ENCODE measurements around the gene MAS1L. TPM values are rescaled to one million over a fixed set of nuclear protein-coding genes. Genes with fewer than 3 reads are reported as not detected.

Gene MAS1L
- total and polyA plus RNA-seq, 4 donors, result not detected

GRCh38 chr6:29529956-29530355 lies 42.2 kb upstream of the MAS1L start:
- no peak for DNase-seq (ENCODE audit: low spot score)
- 94% methylated on average over 3 of the region's 3 CpGs for WGBS
- Histone ChIP-seq H3K27ac (ENCODE audit: low read depth in 1 of 2, low read length in 2 of 2) (no peak overlapping the region), H3K4me1 (ENCODE audit: control insufficient read depth in 4 of 4, insufficient read depth in 4 of 4, low read length in 3 of 4) (peaks cover 0 to 8% (median 0%) of the 10 kb centered on the region in 4 donors), H3K36me3 (ENCODE audit: control insufficient read depth in 4 of 4, insufficient read depth in 3 of 4, low read depth in 1 of 4, low read length in 3 of 4) (no peaks in the 10 kb centered on the region), H3K9ac (ENCODE audit: low read depth in 1 of 2, low read length in 2 of 2) (no peak overlapping the region), H3K9me3 (ENCODE audit: control insufficient read depth in 4 of 4, low read length in 3 of 4) (no peaks in the 10 kb centered on the region), H3K4me3 (ENCODE audit: low read depth in 1 of 3, low read length in 3 of 3) (no peak overlapping the region), H3K27me3 (ENCODE audit: control insufficient read depth in 4 of 4, insufficient read depth in 4 of 4, low read length in 3 of 4) (no peaks in the 10 kb centered on the region)
- TF ChIP-seq HNF4G (IDR thresholded peaks at IDR 0.05) (no peak), YY1 (IDR thresholded peaks at IDR 0.05) (no peak), RXRA (IDR thresholded peaks at IDR 0.05) (no peak), HNF4A (conservative IDR thresholded peaks at IDR 0.05) (no peak), ZBTB33 (IDR thresholded peaks at IDR 0.05) (no peak), FOXA1 (IDR thresholded peaks at IDR 0.05) (no peak), GABPA (IDR thresholded peaks at IDR 0.05 in 1 of 2, conservative IDR thresholded peaks at IDR 0.05 in 1 of 2) (no peak), CTCF (IDR thresholded peaks at IDR 0.05; ENCODE audit: low read depth, low read length, missing input control) (no peak), ATF3 (IDR thresholded peaks at IDR 0.05) (no peak), MAX (IDR thresholded peaks at IDR 0.05) (no peak), EGR1 (IDR thresholded peaks at IDR 0.05; ENCODE audit: low read depth in 2 of 2) (no peak), JUND (IDR thresholded peaks at IDR 0.05) (no peak), SP1 (IDR thresholded peaks at IDR 0.05) (no peak), REST (IDR thresholded peaks at IDR 0.05) (no peak), TAF1 (conservative IDR thresholded peaks at IDR 0.05) (no peak), RAD21 (IDR thresholded peaks at IDR 0.05) (no peak), FOXA2 (IDR thresholded peaks at IDR 0.05) (no peak), NR2F2 (IDR thresholded peaks at IDR 0.05) (no peak)

All from liver (tissue), 9 donors.